Measurements from ENCODE around the gene STT3A. TPM values are rescaled to one million over a fixed set of nuclear protein-coding genes. Genes with fewer than 3 reads are reported as not detected.

The STT3A gene
- polyA plus RNA-seq, 2 of the 4 experiments (the other 2 are of a cell fraction): 92.1 to 197 TPM

- no peak overlapping the region for H3K27ac ChIP-seq
These were observed 12.8 kb downstream of the STT3A start for GRCh38 chr11:125605417-125605816.

More at GRCh38 chr11:125605417-125605816, 12.8 kb downstream of the STT3A start:
- no peaks in the 10 kb centered on the region for H3K9me3 ChIP-seq
- ChIA-PET CTCF (no interaction called here), POLR2A (no interaction called here)
- FAIRE-seq (no peak), ATAC-seq (no peak), DNase-seq (ENCODE audit: low read depth in 1 of 2, low spot score in 1 of 2) (no peak)
- no peak overlapping the region for H3K4me2 ChIP-seq
- no peak overlapping the region for H3K4me3 ChIP-seq
- TF ChIP-seq E2F6 (IDR thresholded peaks at IDR 0.05; ENCODE audit: borderline replicate concordance, low read depth) (no peak), REST (IDR thresholded peaks at IDR 0.05) (no peak), EHF (CRISPR knock-in tag; IDR thresholded peaks at IDR 0.05) (no peak), BCL3 (IDR thresholded peaks at IDR 0.05) (no peak), RARB (CRISPR knock-in tag; IDR thresholded peaks at IDR 0.05) (no peak), ZSCAN20 (CRISPR knock-in tag; IDR thresholded peaks at IDR 0.05) (no peak), CTCF (IDR thresholded peaks at IDR 0.05) (no peak), NFE2L2 (conservative IDR thresholded peaks at IDR 0.05; ENCODE audit: low read length) (no peak), GATA3 (IDR thresholded peaks at IDR 0.05; ENCODE audit: borderline replicate concordance) (no peak), FOSL2 (IDR thresholded peaks at IDR 0.05) (no peak), FOSL2 (CRISPR knock-in tag; IDR thresholded peaks at IDR 0.05) (no peak), NPAS2 (CRISPR knock-in tag; IDR thresholded peaks at IDR 0.05; ENCODE audit: borderline replicate concordance) (no peak), BHLHE40 (IDR thresholded peaks at IDR 0.05; ENCODE audit: low read depth, low read length) (no peak), PBX3 (IDR thresholded peaks at IDR 0.05) (no peak), EP300 (IDR thresholded peaks at IDR 0.05) (no peak), MAX (IDR thresholded peaks at IDR 0.05) (no peak)
- H3K4me1 ChIP-seq: no peaks in the 10 kb centered on the region

Measured in A549 (cell line).